Keratinocyte (primary cell): ENCODE results near the gene PARL.

Experiments
- CTCF ChIP-seq, 3 experiments: IDR thresholded peaks in 1 of 3; conservative IDR thresholded peaks in 1 of 3; optimal IDR thresholded peaks in 1 of 3; 2 replicates in 2 of 3; 3 replicates in 1 of 3; pipeline versions ENCODE3 to v1.5.1; 2011; ENCODE audit warnings: low read length in 3 of 3, mild to moderate bottlenecking in 3 of 3, moderate library complexity in 2 of 3, control low read depth in 1 of 3, inconsistent platforms in 1 of 3; ENCODE audit not compliant: insufficient read depth in 2 of 3; ENCODE audit errors: extremely low read depth in 1 of 3
- EZH2 ChIP-seq: IDR thresholded peaks from one replicate; pipeline ENCODE4 v1.6.1; 2012; ENCODE audit warnings: inconsistent platforms, mild to moderate bottlenecking, low read length, moderate library complexity

- TF ChIP-seq CTCF (optimal IDR thresholded peaks at IDR 0.05 in 1 of 3, IDR thresholded peaks at IDR 0.05 in 1 of 3, conservative IDR thresholded peaks at IDR 0.05 in 1 of 3; ENCODE audit: extremely low read depth in 1 of 3, insufficient read depth in 2 of 3, low read length in 3 of 3), result no peak
- no peak for TF ChIP-seq EZH2
These were observed 77.4 kb downstream of the PARL start for GRCh38 chr3:183807209-183807728.
